Measurements from ENCODE around the gene DIRAS2.

DNA sequence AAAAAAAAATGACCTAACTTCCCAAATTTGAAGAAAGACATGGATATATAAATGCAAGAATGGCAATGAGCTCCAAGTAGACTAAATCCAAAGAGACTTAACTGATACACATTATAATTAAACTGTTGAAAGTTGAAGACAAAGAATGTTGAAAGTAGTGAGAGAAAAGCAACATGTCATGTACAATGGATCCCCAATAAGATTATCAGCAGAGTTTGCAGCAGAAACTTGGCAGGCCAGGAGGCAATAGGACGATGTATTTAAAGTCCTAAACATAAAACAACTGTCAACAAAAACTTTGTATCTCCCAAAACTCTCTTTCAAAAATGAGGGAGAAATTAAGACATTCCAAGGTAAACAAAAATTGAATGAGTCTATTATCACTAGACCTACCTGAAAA lies 8.6 kb upstream of the DIRAS2 start:
- TF ChIP-seq EP300 (IDR thresholded peaks at IDR 0.05) (no peak), POLR2A (IDR thresholded peaks at IDR 0.05) (no peak)

Data from tibial nerve (tissue), 3 donors.